Measurements from ENCODE around the gene ELMO1.

DNA sequence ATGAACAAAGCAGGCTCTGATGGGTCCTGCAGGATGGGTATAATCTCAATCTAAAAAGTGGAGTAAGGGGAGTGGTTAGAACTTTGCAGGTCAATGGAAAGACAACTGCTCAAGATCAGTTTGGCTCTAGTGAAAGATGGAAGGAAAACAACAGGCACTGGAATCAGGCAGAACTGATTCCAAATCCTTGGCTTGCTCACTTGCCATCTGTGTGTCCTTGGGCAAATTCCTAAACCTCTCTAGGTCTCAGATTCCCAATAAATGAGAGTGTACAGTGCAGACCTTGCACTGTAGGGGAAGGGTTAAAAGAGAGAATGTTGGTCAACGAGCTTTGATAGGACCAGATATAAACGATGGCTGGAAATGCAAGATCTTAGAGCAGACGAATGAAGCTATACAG is 538.3 kb downstream of the ELMO1 start:
- TF ChIP-seq, protein P1, sequence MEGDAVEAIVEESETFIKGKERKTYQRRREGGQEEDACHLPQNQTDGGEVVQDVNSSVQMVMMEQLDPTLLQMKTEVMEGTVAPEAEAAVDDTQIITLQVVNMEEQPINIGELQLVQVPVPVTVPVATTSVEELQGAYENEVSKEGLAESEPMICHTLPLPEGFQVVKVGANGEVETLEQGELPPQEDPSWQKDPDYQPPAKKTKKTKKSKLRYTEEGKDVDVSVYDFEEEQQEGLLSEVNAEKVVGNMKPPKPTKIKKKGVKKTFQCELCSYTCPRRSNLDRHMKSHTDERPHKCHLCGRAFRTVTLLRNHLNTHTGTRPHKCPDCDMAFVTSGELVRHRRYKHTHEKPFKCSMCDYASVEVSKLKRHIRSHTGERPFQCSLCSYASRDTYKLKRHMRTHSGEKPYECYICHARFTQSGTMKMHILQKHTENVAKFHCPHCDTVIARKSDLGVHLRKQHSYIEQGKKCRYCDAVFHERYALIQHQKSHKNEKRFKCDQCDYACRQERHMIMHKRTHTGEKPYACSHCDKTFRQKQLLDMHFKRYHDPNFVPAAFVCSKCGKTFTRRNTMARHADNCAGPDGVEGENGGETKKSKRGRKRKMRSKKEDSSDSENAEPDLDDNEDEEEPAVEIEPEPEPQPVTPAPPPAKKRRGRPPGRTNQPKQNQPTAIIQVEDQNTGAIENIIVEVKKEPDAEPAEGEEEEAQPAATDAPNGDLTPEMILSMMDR (IDR thresholded peaks at IDR 0.05): no peak
- TF ChIP-seq POLR2A (IDR thresholded peaks at IDR 0.05): no peak

All from lower leg skin (tissue), 3 donors.